Endothelial cell of umbilical vein (primary cell): Measurements from ENCODE around the gene COL21A1. TPM values are rescaled to one million over a fixed set of nuclear protein-coding genes. Genes with fewer than 3 reads are reported as not detected.
A peak's percentile ranks its signal among the peaks of the same experiment; 100 is the strongest.

Source experiments
- BruUV-seq: library from RNA; stranded (reverse); fragments of 400-500 nt; replicated peaks from 2 replicates; lab custom pipeline; 2021; lab: Mats Ljungman, UMichigan
- CTCF ChIA-PET: fragments of 300-600, 350-600 bp; sonication (Branson Sonifier 250); formaldehyde crosslinking; loops from one replicate; lab custom pipeline; 2021; ENCODE audit warnings: antibody characterized with exemption, inconsistent platforms; lab: Charles Lee
- POLR2A ChIA-PET: fragments of 300-600, 350-600 bp; sonication (Branson Sonifier 250); formaldehyde crosslinking; loops from one replicate; lab custom pipeline; 2021; ENCODE audit warnings: antibody characterized with exemption, inconsistent platforms; lab: Charles Lee
- DNase-seq: peaks from one replicate; pipeline ENCODE4 v3.0.0-alpha.2; 2011; ENCODE audit warnings: low read depth, low spot score
- FAIRE-seq: peaks from 2 replicates; lab custom pipeline; 2011; peaks lifted over from hg19 to GRCh38; lab: Jason Lieb, UNC
- H2AFZ ChIP-seq: 2 replicates; pipeline ENCODE4 v1.6.0; 2012; ENCODE audit warnings: low read depth, low read length, control low read depth, inconsistent platforms
- H3K27ac ChIP-seq: 2 replicates; pipeline ENCODE4 v1.5.1; 2011; ENCODE audit warnings: low read depth, mild to moderate bottlenecking, control low read depth, low read length, moderate library complexity; ENCODE audit not compliant: insufficient read depth
- H3K27me3 ChIP-seq, 2 experiments: 2 replicates each; pipeline versions ENCODE4 v1.6.0 to v1.6.1; 2011; ENCODE audit warnings: low read length in 2 of 2, mixed read lengths in 1 of 2; ENCODE audit not compliant: control insufficient read depth in 2 of 2, insufficient read depth in 2 of 2
- H3K36me3 ChIP-seq, 2 experiments: 2 replicates in 1 of 2; 3 replicates in 1 of 2; pipeline ENCODE4 v1.5.1; 2011; ENCODE audit warnings: low read length in 2 of 2, mild to moderate bottlenecking in 1 of 2, moderate library complexity in 1 of 2; ENCODE audit not compliant: control insufficient read depth in 2 of 2, insufficient read depth in 2 of 2; ENCODE audit errors: extremely low read depth in 1 of 2
- H3K4me1 ChIP-seq: 3 replicates; pipeline ENCODE4 v1.5.1; 2011; ENCODE audit warnings: mild to moderate bottlenecking, low read length; ENCODE audit not compliant: control insufficient read depth, insufficient read depth; ENCODE audit errors: extremely low read depth
- H3K4me2 ChIP-seq: 2 replicates; pipeline ENCODE4 v1.6.1; 2011; ENCODE audit warnings: low read length, control low read depth, mixed read lengths; ENCODE audit not compliant: insufficient read depth
- H3K4me3 ChIP-seq, 3 experiments: fragments of 200-600 bp in 1 of 3; sonication (generic), shearing (Covaris generic) in 1 of 3; replicated peaks in 1 of 3; 2 replicates each; pipeline ENCODE4 v1.5.1; 2011 to 2016; ENCODE audit warnings: control low read depth in 3 of 3, low read length in 3 of 3, mild to moderate bottlenecking in 2 of 3, inconsistent platforms in 1 of 3, low read depth in 1 of 3, moderate library complexity in 1 of 3; ENCODE audit not compliant: insufficient read depth in 1 of 3
- H3K79me2 ChIP-seq: 2 replicates; pipeline ENCODE4 v1.6.0; 2012; ENCODE audit warnings: low read length, inconsistent platforms; ENCODE audit not compliant: control insufficient read depth, insufficient read depth
- H3K9ac ChIP-seq: replicated peaks from 2 replicates; pipeline ENCODE3; 2011; ENCODE audit warnings: low read length, control low read depth; ENCODE audit not compliant: insufficient read depth; ENCODE audit errors: extremely low read depth
- H3K9me1 ChIP-seq: replicated peaks from 3 replicates; pipeline ENCODE4 v1.6.0; 2011; ENCODE audit warnings: mild to moderate bottlenecking, low read length; ENCODE audit not compliant: control insufficient read depth, insufficient read depth; ENCODE audit errors: extremely low read depth
- H3K9me3 ChIP-seq: replicated peaks from 2 replicates; pipeline ENCODE4 v1.5.1; 2012; ENCODE audit warnings: low read length, inconsistent platforms; ENCODE audit not compliant: control insufficient read depth, insufficient read depth
- H4K20me1 ChIP-seq: replicated peaks from 2 replicates; pipeline ENCODE3; 2011; ENCODE audit warnings: mild to moderate bottlenecking, low read length; ENCODE audit not compliant: control insufficient read depth, insufficient read depth; ENCODE audit errors: extremely low read depth
- EZH2 ChIP-seq: IDR thresholded peaks from 2 replicates; pipeline ENCODE4 v1.6.1; 2012; ENCODE audit warnings: borderline replicate concordance, low read depth, mild to moderate bottlenecking, moderate library complexity, low read length, inconsistent platforms; ENCODE audit not compliant: severe bottlenecking
- FOS ChIP-seq: IDR thresholded peaks from 2 replicates; pipeline ENCODE4 v1.6.1; 2011; ENCODE audit warnings: mild to moderate bottlenecking, low read length, moderate library complexity, borderline replicate concordance; ENCODE audit not compliant: insufficient read depth
- GATA2 ChIP-seq: IDR thresholded peaks from 2 replicates; pipeline ENCODE4 v1.7.0; 2011; ENCODE audit warnings: low read depth, mild to moderate bottlenecking, moderate library complexity, mixed read lengths, low read length; ENCODE audit not compliant: insufficient read length, insufficient read depth
- JUN ChIP-seq: IDR thresholded peaks from 2 replicates; pipeline ENCODE4 v1.6.1; 2011; ENCODE audit warnings: borderline replicate concordance, low read depth; ENCODE audit not compliant: insufficient read length, insufficient read depth
- MAX ChIP-seq: IDR thresholded peaks from 2 replicates; pipeline ENCODE4 v1.6.1; 2011; ENCODE audit not compliant: insufficient read depth, insufficient read length
- MYC ChIP-seq: IDR thresholded peaks from one replicate; pipeline ENCODE4 v1.6.1; 2011; ENCODE audit warnings: mild to moderate bottlenecking, low read depth, low read length
- POLR2A ChIP-seq: IDR thresholded peaks from 2 replicates; pipeline ENCODE4 v1.6.1; 2012; ENCODE audit warnings: low read depth, mild to moderate bottlenecking, control low read depth, low read length
- POLR2AphosphoS5 ChIP-seq: IDR thresholded peaks from 2 replicates; pipeline ENCODE4 v1.6.1; 2012; ENCODE audit warnings: low read depth, mild to moderate bottlenecking, control low read depth, low read length, moderate library complexity; ENCODE audit not compliant: insufficient read depth
- dilution Hi-C: fragments of 300-500 bp; cut with MboI; formaldehyde crosslinking; loops from one replicate; pipeline ENCODE4 v1.15.0; 2019; ENCODE audit warnings: low sequenced_read_pairs; ENCODE audit not compliant: extremely low pct_ligation_motif_present
- intact Hi-C: fragments of 100-400 bp; cut with micrococcal nuclease; formaldehyde crosslinking; loops from one replicate; pipeline ENCODE4 v1.10.0; 2022
- polyA plus RNA-seq, 4 experiments: library from polyadenylated mRNA; depleted of rRNA in 3 of 4; stranded (reverse) in 3 of 4; unstranded in 1 of 4; fragments of >200 nt; gene quantifications; 2 replicates each; pipeline versions ENCODE4 v1.2.1 to v1.2.3, GENCODE V29; 2011 to 2012; ENCODE audit warnings: missing spikeins in 1 of 4
- total RNA-seq: library from RNA; stranded (reverse); gene quantifications from 2 replicates; pipeline ENCODE4 v1.2.3, GENCODE V29; 2021
- TF ChIP-seq, protein P1 (sequence below), 2 donors: IDR thresholded peaks; 1 replicate in 1 of 2; 2 replicates in 1 of 2; pipeline ENCODE4 v1.5.1; 2011; ENCODE audit warnings: low read length in 2 of 2, mild to moderate bottlenecking in 2 of 2, moderate library complexity in 2 of 2, control low read depth in 1 of 2, inconsistent platforms in 1 of 2, low read depth in 1 of 2; ENCODE audit not compliant: insufficient read depth in 1 of 2; ENCODE audit errors: extremely low read depth in 1 of 2

COL21A1 gene
- total and polyA plus RNA-seq, 2 donors (not counting 3 experiments of a cell fraction or from before 2014, with no cell fraction given), result 0.22 to 1.4 TPM

DNA sequence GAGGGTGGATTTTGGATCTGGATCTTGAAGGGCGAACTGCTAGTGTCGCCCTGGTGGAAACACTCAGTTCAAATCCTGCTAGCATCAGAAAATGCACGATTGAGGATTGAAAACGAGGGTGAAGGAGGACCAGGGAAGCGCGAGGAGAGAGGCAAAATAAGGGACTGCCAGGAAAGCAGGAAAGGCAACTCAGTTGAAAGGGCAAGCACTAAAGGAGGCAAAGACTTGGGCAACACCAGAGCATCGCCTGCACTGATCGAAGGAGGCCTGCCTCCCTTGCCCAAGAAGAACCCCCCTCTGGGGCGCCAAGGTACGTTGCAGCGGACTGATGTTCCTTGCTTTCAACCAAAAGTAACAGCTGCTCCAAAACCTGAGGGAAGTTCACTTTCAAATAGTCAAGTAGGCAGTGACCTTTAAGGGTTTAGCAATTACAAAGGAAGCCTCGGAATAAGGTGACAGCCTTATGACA lies 308 bp upstream of the COL21A1 start:
- Histone ChIP-seq H3K79me2 (no peaks in the 10 kb centered on the region), H3K27ac (no peak overlapping the region), H3K9ac (no peak overlapping the region), H3K36me3 (no peaks in the 10 kb centered on the region), H4K20me1 (no peaks in the 10 kb centered on the region), H3K9me1 (no peaks in the 10 kb centered on the region), H3K27me3 (peaks cover 3% of the 10 kb centered on the region in 2 experiments), H2AFZ (peak overlapping the region; percentile 85), H3K9me3 (no peaks in the 10 kb centered on the region), H3K4me3 (peak overlapping the region in 2 of 3 experiments; percentile 25 to 33), H3K4me2 (peak overlapping the region; percentile 67), H3K4me1 (no peaks in the 10 kb centered on the region)
- DNase-seq, result no peak
- TF ChIP-seq, protein P1, sequence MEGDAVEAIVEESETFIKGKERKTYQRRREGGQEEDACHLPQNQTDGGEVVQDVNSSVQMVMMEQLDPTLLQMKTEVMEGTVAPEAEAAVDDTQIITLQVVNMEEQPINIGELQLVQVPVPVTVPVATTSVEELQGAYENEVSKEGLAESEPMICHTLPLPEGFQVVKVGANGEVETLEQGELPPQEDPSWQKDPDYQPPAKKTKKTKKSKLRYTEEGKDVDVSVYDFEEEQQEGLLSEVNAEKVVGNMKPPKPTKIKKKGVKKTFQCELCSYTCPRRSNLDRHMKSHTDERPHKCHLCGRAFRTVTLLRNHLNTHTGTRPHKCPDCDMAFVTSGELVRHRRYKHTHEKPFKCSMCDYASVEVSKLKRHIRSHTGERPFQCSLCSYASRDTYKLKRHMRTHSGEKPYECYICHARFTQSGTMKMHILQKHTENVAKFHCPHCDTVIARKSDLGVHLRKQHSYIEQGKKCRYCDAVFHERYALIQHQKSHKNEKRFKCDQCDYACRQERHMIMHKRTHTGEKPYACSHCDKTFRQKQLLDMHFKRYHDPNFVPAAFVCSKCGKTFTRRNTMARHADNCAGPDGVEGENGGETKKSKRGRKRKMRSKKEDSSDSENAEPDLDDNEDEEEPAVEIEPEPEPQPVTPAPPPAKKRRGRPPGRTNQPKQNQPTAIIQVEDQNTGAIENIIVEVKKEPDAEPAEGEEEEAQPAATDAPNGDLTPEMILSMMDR (IDR thresholded peaks at IDR 0.05; ENCODE audit: extremely low read depth in 1 of 2, insufficient read depth in 1 of 2, low read depth in 1 of 2, low read length in 2 of 2), result no peak
- TF ChIP-seq MAX, result no peak
- TF ChIP-seq POLR2A, result no peak
- no peak for TF ChIP-seq JUN
- no peak for TF ChIP-seq MYC
- TF ChIP-seq EZH2, result no peak
- no peak for TF ChIP-seq FOS
- no peak for TF ChIP-seq GATA2
- TF ChIP-seq POLR2AphosphoS5, result no peak
- POLR2A ChIA-PET, result no interaction called here
- no peak for FAIRE-seq
- BruUV-seq, result no TSS peak
- intact Hi-C loops, result loop anchor here (1.0 to 5.0 kb wide), 3 partner anchors 45 to 267 kb away; no protein-coding TSS in a partner anchor
- CTCF ChIA-PET, result interaction anchor here (0.6 to 1.5 kb wide), 13 partner anchors 10 to 971 kb away, joined by 3 to 11 read pairs (median 4); no protein-coding TSS in a partner anchor
- dilution Hi-C loops, result no loop called here
